ENCODE results near the gene GART. TPM values are rescaled to one million over a fixed set of nuclear protein-coding genes. Genes with fewer than 3 reads are reported as not detected.

The GART gene
- total and polyA plus RNA-seq, 12 donors = 15.1 to 80.8 (median 59.5) TPM

DNA sequence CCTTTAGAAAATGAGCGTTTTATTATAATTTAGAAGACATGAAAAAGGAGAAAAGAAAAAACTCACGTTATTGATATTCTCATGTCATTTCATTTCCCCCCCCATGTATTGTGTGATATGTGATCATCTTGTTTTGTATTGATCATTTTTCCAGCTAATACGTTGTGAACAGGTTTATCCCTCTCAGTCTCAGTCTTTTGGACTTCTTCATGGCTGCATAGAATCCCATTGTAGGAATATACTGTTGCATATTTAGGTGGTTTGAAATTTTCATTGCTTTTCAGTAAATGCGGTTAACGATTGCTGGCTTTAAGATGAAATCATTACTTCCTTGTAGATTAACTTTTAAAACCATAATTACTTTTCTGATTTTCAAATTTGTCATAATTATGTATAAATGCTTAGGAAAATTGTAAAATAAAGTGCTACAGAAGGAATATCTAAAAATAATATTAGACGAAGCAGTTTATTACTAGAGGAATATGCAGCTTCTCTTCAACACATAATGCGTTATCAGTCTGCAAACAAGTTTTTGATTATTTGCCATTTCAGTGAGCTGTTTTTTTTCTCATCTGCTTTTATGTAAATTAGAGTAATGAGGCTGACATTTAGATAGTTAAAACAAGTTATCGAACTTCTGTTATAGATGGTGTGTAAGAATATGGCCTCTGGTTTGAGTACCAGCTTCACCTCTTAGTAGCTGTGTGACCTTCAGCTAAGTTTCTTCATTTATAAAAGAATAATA is 2.7 kb upstream of the GART start:
- Histone ChIP-seq H3K4me3 (peak overlapping the region in 3 of 4 donors; percentile 56 to 87 (median 69)), H3K27me3 (no peaks in the 10 kb centered on the region), H3K36me3 (replicated peaks in 1 of 2) (peaks cover 0 to 33% of the 10 kb centered on the region in 2 donors), H3K9me3 (replicated peaks in 1 of 3) (no peaks in the 10 kb centered on the region), H3K4me1 (replicated peaks in 1 of 2) (peaks cover 35 to 47% of the 10 kb centered on the region in 2 donors), H3K27ac (peak overlapping the region in 1 of 5 donors; percentile 15)
- no peak for DNase-seq
- TF ChIP-seq, protein P1, sequence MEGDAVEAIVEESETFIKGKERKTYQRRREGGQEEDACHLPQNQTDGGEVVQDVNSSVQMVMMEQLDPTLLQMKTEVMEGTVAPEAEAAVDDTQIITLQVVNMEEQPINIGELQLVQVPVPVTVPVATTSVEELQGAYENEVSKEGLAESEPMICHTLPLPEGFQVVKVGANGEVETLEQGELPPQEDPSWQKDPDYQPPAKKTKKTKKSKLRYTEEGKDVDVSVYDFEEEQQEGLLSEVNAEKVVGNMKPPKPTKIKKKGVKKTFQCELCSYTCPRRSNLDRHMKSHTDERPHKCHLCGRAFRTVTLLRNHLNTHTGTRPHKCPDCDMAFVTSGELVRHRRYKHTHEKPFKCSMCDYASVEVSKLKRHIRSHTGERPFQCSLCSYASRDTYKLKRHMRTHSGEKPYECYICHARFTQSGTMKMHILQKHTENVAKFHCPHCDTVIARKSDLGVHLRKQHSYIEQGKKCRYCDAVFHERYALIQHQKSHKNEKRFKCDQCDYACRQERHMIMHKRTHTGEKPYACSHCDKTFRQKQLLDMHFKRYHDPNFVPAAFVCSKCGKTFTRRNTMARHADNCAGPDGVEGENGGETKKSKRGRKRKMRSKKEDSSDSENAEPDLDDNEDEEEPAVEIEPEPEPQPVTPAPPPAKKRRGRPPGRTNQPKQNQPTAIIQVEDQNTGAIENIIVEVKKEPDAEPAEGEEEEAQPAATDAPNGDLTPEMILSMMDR (IDR thresholded peaks at IDR 0.05) = no peak
- TF ChIP-seq POLR2A (IDR thresholded peaks at IDR 0.05) = no peak
- intact Hi-C loops (cut with DNase I) = no loop called here
- WGBS, 4 donors = 6 to 8% (median 8%) methylated on average over 8 of the region's 8 CpGs

DNA sequence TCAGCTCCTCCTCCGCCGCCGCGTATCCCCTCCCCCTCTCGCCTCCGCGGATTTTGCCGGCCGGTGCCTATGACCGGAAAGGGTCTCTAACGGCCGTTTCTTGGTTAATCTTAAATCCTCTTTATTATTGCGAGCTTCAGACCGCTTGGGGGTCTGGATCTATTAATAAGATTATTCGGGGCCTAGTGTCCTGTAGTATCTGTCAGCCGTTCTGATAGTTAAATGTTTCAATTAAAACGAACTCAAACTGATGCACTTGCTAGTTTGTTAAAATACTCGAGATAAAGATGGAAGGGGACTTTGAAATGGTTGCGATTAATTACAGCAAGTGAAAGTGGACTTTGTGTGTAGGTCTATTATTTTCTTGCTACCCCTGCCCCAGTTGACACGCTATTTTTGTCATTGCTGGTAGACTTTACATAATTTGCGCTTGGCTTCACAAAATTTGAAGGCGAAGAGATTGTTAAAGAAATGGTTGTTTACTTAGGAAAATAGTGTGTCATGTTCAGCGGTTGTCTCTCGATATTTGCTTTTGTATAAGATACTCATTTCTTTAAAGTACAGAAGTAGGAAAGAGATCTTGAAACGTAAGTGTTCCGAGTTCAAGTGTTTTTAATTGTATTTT is 1.7 kb upstream of the GART start:
- WGBS, 4 donors = 0% methylated on average over 21 to 26 of the region's 26 CpGs
- Histone ChIP-seq H3K27me3 (no peaks in the 10 kb centered on the region), H3K27ac (peak overlapping the region; percentile 97 to 100 (median 99)), H3K36me3 (replicated peaks in 1 of 2) (peaks cover 0 to 24% of the 10 kb centered on the region in 2 donors), H3K4me1 (replicated peaks in 1 of 2) (peaks cover 35 to 47% of the 10 kb centered on the region in 2 donors), H3K9me3 (replicated peaks in 1 of 3) (no peaks in the 10 kb centered on the region), H3K4me3 (peak overlapping the region; percentile 19 to 87 (median 62))
- no peak for TF ChIP-seq POLR2A (IDR thresholded peaks at IDR 0.05)
- TF ChIP-seq, protein P1 (IDR thresholded peaks at IDR 0.05) = no peak
- intact Hi-C loops (cut with DNase I) = no loop called here
- peak; percentile 64 to 80 (median 75) for DNase-seq

- Histone ChIP-seq H3K27me3 (no peaks in the 10 kb centered on the region), H3K27ac (peak within 1 kb of the TSS; percentile 97 to 100 (median 99)), H3K36me3 (replicated peaks in 1 of 2) (peaks cover 0 to 21% of the 10 kb centered on the region in 2 donors), H3K9me3 (replicated peaks in 1 of 3) (no peaks in the 10 kb centered on the region), H3K4me1 (replicated peaks in 1 of 2) (peaks cover 31 to 40% of the 10 kb centered on the region in 2 donors), H3K4me3 (peak within 1 kb of the TSS; percentile 19 to 87 (median 62))
- TF ChIP-seq, protein P1 (IDR thresholded peaks at IDR 0.05) = no peak
- TF ChIP-seq POLR2A (IDR thresholded peaks at IDR 0.05) = peak; percentile 94 to 97
- peak; percentile 98 to 100 (median 99) for DNase-seq
- intact Hi-C loops (cut with DNase I) = no loop called here
- WGBS, 4 donors = 0% methylated on average over 37 to 56 of the region's 57 CpGs
These were observed 955 bp upstream of the GART start, which contains the start of gene SON for GRCh38 chr21:33542640-33543504. SON (plus strand) TSS chr21:33543038; CDS start chr21:33543093, 55 bp downstream.

Measured in adrenal gland (tissue), 12 donors.